ENCODE measurements around the gene GPLD1. TPM values are rescaled to one million over a fixed set of nuclear protein-coding genes. Genes with fewer than 3 reads are reported as not detected.

Gene GPLD1
- total RNA-seq, 4 donors from 2014 or later, result 0.27 to 1.9 (median 0.64) TPM

DNA sequence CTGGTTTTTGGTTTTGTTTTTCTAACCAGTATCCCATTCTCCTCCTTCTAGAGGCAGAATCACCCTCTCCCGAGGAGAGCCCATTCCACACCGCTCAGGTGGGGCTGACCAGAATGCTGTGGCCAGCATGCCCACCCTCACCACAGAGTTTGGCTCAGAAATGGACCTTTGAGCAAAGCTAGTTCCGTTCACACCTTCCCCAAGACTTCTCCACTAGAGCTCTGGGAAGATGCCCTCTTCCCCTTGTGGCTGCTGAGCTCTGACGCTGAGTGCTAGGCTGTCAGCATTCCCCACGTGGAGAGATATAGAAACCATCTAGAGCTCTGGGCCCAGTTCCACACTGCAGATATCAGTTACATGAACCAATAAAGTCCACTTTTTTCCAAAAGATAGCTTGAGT is 7.9 kb downstream of the GPLD1 start:
- no peak overlapping the region for H3K4me3 ChIP-seq
- DNase-seq, result no peak
- no peak overlapping the region for H3K27ac ChIP-seq
- H3K36me3 ChIP-seq, result no peaks in the 10 kb centered on the region
- intact Hi-C loops (cut with DNase I), result no loop called here
- TF ChIP-seq POLR2A (IDR thresholded peaks at IDR 0.05), result no peak
- TF ChIP-seq, protein P1, sequence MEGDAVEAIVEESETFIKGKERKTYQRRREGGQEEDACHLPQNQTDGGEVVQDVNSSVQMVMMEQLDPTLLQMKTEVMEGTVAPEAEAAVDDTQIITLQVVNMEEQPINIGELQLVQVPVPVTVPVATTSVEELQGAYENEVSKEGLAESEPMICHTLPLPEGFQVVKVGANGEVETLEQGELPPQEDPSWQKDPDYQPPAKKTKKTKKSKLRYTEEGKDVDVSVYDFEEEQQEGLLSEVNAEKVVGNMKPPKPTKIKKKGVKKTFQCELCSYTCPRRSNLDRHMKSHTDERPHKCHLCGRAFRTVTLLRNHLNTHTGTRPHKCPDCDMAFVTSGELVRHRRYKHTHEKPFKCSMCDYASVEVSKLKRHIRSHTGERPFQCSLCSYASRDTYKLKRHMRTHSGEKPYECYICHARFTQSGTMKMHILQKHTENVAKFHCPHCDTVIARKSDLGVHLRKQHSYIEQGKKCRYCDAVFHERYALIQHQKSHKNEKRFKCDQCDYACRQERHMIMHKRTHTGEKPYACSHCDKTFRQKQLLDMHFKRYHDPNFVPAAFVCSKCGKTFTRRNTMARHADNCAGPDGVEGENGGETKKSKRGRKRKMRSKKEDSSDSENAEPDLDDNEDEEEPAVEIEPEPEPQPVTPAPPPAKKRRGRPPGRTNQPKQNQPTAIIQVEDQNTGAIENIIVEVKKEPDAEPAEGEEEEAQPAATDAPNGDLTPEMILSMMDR (IDR thresholded peaks at IDR 0.05), result no peak
- 88 to 90% methylated on average over 4 to 5 of the region's 5 CpGs for WGBS, 2 donors
- no peaks in the 10 kb centered on the region for H3K27me3 ChIP-seq
- H3K4me1 ChIP-seq, result no peaks in the 10 kb centered on the region
- H3K9me3 ChIP-seq, result no peaks in the 10 kb centered on the region

DNA sequence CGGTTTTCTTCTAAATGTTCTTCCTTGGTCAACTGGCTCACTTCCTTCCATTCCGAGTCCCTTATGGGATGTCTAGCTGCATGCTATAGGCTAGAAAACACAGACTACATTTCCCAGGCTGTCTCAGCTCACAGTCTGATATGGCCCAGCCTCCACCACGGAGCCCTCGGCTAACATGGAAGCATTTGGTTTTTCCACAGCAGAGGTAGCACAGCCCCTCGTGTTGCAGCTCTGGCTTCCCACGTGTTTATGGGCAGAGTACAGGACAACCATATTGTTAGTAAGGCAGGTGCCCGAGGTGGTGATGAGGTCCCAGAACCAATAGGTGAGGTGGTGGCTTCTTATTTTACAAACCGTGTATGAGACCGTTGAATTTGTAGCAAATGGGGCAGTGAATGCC is 8.7 kb downstream of the GPLD1 start:
- 80 to 91% methylated on average over 6 to 8 of the region's 9 CpGs for WGBS, 2 donors
- DNase-seq, result no peak
- no peak for TF ChIP-seq POLR2A (IDR thresholded peaks at IDR 0.05)
- TF ChIP-seq, protein P1 (IDR thresholded peaks at IDR 0.05), result no peak
- no peak overlapping the region for H3K27ac ChIP-seq
- no peaks in the 10 kb centered on the region for H3K27me3 ChIP-seq
- H3K9me3 ChIP-seq, result no peaks in the 10 kb centered on the region
- intact Hi-C loops (cut with DNase I), result no loop called here
- H3K36me3 ChIP-seq, result no peaks in the 10 kb centered on the region
- H3K4me3 ChIP-seq, result no peak overlapping the region
- no peaks in the 10 kb centered on the region for H3K4me1 ChIP-seq

DNA sequence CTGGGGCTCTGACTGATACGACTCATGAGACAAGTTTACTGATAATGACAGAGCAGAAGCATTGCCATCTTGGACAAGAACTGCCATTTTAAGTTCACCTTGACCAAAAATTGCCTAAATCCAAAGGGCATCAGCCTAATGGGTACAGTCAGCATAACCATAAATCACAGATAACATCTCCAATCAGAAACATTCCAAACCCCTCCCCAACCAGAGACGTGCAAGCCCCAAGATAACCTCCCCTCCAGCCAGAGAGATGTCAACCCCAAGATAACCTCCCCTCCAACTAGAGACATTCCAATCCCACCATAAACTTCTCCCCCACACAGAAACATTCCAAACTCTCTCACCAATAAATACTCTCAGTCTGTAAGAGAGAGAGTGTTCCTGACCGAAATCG is 10.5 kb downstream of the GPLD1 start:
- Histone ChIP-seq H3K27ac (no peak overlapping the region), H3K36me3 (no peaks in the 10 kb centered on the region), H3K27me3 (no peaks in the 10 kb centered on the region), H3K4me1 (no peaks in the 10 kb centered on the region), H3K4me3 (no peak overlapping the region), H3K9me3 (no peaks in the 10 kb centered on the region)
- 64 to 78% methylated on average over 4 of the region's 4 CpGs for WGBS, 2 donors
- intact Hi-C loops (cut with DNase I), result no loop called here
- no peak for DNase-seq
- TF ChIP-seq POLR2A (IDR thresholded peaks at IDR 0.05), result no peak
- TF ChIP-seq, protein P1 (IDR thresholded peaks at IDR 0.05), result no peak

DNA sequence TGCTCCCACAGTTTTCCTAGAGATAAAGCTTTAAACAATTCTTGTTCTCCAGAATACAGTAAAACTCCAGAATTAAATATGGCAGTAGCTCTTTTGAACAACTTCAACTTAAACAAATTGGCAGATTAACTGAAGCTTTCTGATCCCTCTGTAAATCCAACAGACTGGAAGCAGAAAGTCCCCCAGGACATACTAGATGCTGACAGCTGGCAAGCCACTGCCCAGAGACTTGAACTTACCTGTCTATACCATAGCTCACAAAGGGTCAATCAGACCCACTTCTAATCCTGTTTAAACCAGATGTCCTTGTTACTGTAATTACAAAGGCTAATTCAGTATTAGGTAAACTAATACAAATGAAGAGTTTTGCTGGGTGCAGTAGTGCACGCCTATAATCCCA is 12.3 kb downstream of the GPLD1 start:
- no peaks in the 10 kb centered on the region for H3K4me1 ChIP-seq
- intact Hi-C loops (cut with DNase I), result no loop called here
- WGBS, 2 donors, result 90% methylated on average over 1 of the region's 1 CpG; no CpG with 5 or more reads in 1 of the 2 donors

DNA sequence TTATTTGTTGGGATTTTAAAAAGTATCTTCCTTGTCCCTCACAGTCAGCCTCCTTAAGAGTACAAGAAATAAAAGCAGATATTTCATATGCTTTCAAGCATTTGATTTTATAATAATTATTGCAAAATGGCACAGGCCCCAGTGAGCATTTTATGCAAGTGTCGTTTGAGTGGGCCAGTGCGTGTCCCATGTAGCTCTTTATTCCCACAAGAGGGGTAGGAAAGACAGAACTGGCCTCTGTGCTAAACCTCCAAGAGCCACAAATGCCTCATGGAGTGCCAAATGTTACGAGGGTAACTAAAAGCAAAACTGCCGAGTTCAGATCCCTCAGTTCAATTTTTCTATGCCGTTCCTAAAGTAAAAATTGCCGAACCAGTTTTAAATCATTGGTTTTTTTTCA is 12.7 kb downstream of the GPLD1 start:
- Histone ChIP-seq H3K4me3 (no peak overlapping the region), H3K27me3 (no peaks in the 10 kb centered on the region), H3K4me1 (peaks cover 0 to 4% (median 0%) of the 10 kb centered on the region in 3 donors), H3K27ac (no peak overlapping the region), H3K9me3 (no peaks in the 10 kb centered on the region), H3K36me3 (no peaks in the 10 kb centered on the region)
- DNase-seq, result no peak
- TF ChIP-seq, protein P1 (IDR thresholded peaks at IDR 0.05), result no peak
- no peak for TF ChIP-seq POLR2A (IDR thresholded peaks at IDR 0.05)
- WGBS, 2 donors, result 76 to 92% methylated on average over 6 of the region's 6 CpGs
- intact Hi-C loops (cut with DNase I), result no loop called here

More for the DNA sequence above, 12.3 kb downstream of the GPLD1 start:
- no peaks in the 10 kb centered on the region for H3K9me3 ChIP-seq
- TF ChIP-seq, protein P1 (IDR thresholded peaks at IDR 0.05), result no peak
- no peak for TF ChIP-seq POLR2A (IDR thresholded peaks at IDR 0.05)
- H3K27ac ChIP-seq, result no peak overlapping the region
- no peaks in the 10 kb centered on the region for H3K36me3 ChIP-seq
- no peak for DNase-seq
- no peaks in the 10 kb centered on the region for H3K27me3 ChIP-seq
- H3K4me3 ChIP-seq, result no peak overlapping the region
